WTC11 (cell line): ENCODE data around the gene PAK1.

Source experiments
- CTCF ChIP-seq: fragments of 200-600 bp; IDR thresholded peaks from 2 replicates; pipeline ENCODE4 v1.8.0; 2022; ENCODE audit warnings: antibody characterized with exemption
- E2F4 ChIP-seq: sonication (generic); formaldehyde crosslinking; IDR thresholded peaks from 2 replicates; pipeline ENCODE4 v1.8.1; 2022; ENCODE audit warnings: low read depth, mild to moderate bottlenecking, moderate library complexity, missing genetic modification reagents, borderline replicate concordance
- GRHL2 ChIP-seq: fragments of 250-450 bp; sonication (Bioruptor Pico); IDR thresholded peaks from 2 replicates; pipeline ENCODE4 v1.8.0; 2022; ENCODE audit warnings: mild to moderate bottlenecking, moderate library complexity; ENCODE audit not compliant: insufficient replicate concordance, severe bottlenecking
- KAT7 ChIP-seq: sonication (generic); formaldehyde crosslinking; IDR thresholded peaks from 2 replicates; pipeline ENCODE4 v1.8.1; 2023; ENCODE audit warnings: missing genetic modification reagents, mild to moderate bottlenecking, borderline replicate concordance
- ZBTB21 ChIP-seq: sonication (generic); formaldehyde crosslinking; IDR thresholded peaks from 2 replicates; pipeline ENCODE4 v1.8.1; 2023; ENCODE audit warnings: mild to moderate bottlenecking, missing genetic modification reagents, borderline replicate concordance
- TF ChIP-seq, protein P1 (sequence below): fragments of 250-450 bp; sonication (Bioruptor Pico); IDR thresholded peaks from 2 replicates; pipeline ENCODE4 v2.1.2; 2022; ENCODE audit warnings: mild to moderate bottlenecking, moderate library complexity

- TF ChIP-seq GRHL2 (CRISPR knock-in tag), result no peak
- TF ChIP-seq ZBTB21, result no peak
- TF ChIP-seq CTCF, result no peak
- no peak for TF ChIP-seq KAT7 (CRISPR knock-in tag)
- no peak for TF ChIP-seq E2F4 (CRISPR knock-in tag)
- TF ChIP-seq, protein P1, sequence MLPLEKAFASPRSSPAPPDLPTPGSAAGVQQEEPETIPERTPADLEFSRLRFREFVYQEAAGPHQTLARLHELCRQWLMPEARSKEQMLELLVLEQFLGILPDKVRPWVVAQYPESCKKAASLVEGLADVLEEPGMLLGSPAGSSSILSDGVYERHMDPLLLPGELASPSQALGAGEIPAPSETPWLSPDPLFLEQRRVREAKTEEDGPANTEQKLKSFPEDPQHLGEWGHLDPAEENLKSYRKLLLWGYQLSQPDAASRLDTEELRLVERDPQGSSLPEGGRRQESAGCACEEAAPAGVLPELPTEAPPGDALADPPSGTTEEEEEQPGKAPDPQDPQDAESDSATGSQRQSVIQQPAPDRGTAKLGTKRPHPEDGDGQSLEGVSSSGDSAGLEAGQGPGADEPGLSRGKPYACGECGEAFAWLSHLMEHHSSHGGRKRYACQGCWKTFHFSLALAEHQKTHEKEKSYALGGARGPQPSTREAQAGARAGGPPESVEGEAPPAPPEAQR (CRISPR knock-in tag), result no peak
Observed at GRCh38 chr11:77467233-77467632, 6.7 kb downstream of the PAK1 start.
